ENCODE measurements around the gene PHTF2. TPM values are rescaled to one million over a fixed set of nuclear protein-coding genes. Genes with fewer than 3 reads are reported as not detected.

The PHTF2 gene
- total and polyA plus RNA-seq, 12 donors = 4.3 to 24.3 (median 9.9) TPM

- TF ChIP-seq, protein P1, sequence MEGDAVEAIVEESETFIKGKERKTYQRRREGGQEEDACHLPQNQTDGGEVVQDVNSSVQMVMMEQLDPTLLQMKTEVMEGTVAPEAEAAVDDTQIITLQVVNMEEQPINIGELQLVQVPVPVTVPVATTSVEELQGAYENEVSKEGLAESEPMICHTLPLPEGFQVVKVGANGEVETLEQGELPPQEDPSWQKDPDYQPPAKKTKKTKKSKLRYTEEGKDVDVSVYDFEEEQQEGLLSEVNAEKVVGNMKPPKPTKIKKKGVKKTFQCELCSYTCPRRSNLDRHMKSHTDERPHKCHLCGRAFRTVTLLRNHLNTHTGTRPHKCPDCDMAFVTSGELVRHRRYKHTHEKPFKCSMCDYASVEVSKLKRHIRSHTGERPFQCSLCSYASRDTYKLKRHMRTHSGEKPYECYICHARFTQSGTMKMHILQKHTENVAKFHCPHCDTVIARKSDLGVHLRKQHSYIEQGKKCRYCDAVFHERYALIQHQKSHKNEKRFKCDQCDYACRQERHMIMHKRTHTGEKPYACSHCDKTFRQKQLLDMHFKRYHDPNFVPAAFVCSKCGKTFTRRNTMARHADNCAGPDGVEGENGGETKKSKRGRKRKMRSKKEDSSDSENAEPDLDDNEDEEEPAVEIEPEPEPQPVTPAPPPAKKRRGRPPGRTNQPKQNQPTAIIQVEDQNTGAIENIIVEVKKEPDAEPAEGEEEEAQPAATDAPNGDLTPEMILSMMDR (IDR thresholded peaks at IDR 0.05) = no peak
- TF ChIP-seq POLR2A (IDR thresholded peaks at IDR 0.05) = peak in 1 of 2 donors; percentile 10
- peak overlapping the region; percentile 41 to 100 (median 58) for H3K4me3 ChIP-seq
- no peaks in the 10 kb centered on the region for H3K36me3 ChIP-seq (replicated peaks in 1 of 2)
- intact Hi-C loops (cut with DNase I) = no loop called here
- peaks cover 11 to 21% of the 10 kb centered on the region in 2 donors for H3K4me1 ChIP-seq (replicated peaks in 1 of 2)
- H3K9me3 ChIP-seq (replicated peaks in 1 of 3) = no peaks in the 10 kb centered on the region
- peak in 2 of 7 donors; percentile 37 to 47 for DNase-seq
- peak overlapping the region in 4 of 5 donors; percentile 70 to 94 (median 86) for H3K27ac ChIP-seq
- no peaks in the 10 kb centered on the region for H3K27me3 ChIP-seq
- WGBS, 4 donors = 0 to 3% (median 1%) methylated on average over 11 to 35 of the region's 35 CpGs
These were observed 709 bp upstream of the PHTF2 start for GRCh38 chr7:77797734-77798393.

DNA sequence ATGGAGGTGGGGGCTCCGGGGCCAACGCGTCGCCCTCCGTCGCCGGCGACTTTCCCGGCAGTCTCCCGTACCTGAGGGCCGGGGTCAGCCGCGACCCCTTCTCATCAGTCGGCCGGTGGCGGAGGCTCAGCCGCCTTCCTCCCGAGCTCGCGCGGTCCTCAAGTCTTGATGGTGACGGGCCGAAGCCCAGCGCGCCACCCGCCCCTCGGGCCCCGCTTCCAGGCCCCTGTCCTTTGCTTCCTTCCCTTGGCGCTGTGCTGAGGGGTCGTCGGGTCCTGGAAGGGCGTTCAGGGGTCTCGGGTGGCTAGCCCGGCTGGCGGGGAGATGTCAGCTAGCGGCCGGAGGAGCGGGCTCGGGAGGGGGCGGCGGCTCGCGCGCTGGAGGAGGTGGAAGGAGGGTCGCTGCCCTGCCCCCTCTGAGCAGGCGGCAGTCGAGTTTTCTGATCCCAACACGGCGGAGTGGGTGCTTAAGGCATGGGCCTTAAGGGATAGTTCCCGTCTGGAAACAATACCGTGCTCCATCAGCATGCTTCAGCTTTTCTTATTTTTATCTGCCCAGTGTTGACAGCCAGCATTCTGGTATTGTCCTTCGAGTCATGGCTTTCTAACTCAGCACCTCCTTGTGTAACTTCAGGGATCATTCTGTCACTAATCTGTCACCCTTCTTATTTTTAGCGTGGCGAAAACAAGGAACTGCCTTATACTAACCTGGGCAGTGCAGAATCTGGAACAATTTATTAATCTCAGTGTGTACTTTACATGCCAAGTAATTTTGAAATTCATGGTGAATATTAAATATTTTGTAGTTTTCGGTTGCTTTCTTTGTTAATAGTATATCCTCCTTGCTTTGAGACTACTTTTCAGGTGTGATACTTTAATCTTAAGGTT is 748 bp downstream of the PHTF2 start:
- H3K4me3 ChIP-seq = peak overlapping the region; percentile 27 to 92 (median 78)
- H3K27me3 ChIP-seq = no peaks in the 10 kb centered on the region
- DNase-seq = peak; percentile 21 to 61 (median 39)
- no peaks in the 10 kb centered on the region for H3K9me3 ChIP-seq (replicated peaks in 1 of 3)
- intact Hi-C loops (cut with DNase I) = no loop called here
- H3K27ac ChIP-seq = peak overlapping the region; percentile 43 to 89 (median 56)
- no peak for TF ChIP-seq POLR2A (IDR thresholded peaks at IDR 0.05)
- TF ChIP-seq, protein P1 (IDR thresholded peaks at IDR 0.05) = peak in 1 of 6 experiments; percentile 5
- H3K4me1 ChIP-seq (replicated peaks in 1 of 2) = peaks cover 11 to 21% of the 10 kb centered on the region in 2 donors
- H3K36me3 ChIP-seq (replicated peaks in 1 of 2) = no peaks in the 10 kb centered on the region
- 1 to 4% (median 2%) methylated on average over 13 to 55 of the region's 55 CpGs for WGBS, 4 donors

DNA sequence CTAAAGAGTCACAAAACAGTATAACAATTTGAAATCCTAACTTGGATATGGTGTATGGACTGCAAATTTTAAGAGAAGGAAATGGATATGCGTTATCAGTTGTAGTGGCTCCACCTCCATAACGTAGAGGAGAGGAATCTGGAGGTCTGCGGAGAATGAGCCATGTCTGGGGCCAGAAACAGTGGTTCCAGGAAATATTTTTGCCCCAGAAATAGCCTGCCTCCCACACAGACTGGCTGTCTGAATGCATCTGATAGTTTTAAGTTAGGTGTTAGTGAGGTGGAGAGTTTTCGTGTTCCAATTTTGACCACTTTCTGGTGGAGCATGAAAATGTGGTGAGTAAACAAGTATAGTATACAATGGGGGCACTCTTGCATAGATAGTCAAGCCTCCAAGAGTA is 1.6 kb downstream of the PHTF2 start:
- no peaks in the 10 kb centered on the region for H3K27me3 ChIP-seq
- H3K27ac ChIP-seq = no peak overlapping the region
- peaks cover 11 to 21% of the 10 kb centered on the region in 2 donors for H3K4me1 ChIP-seq (replicated peaks in 1 of 2)
- no peaks in the 10 kb centered on the region for H3K9me3 ChIP-seq (replicated peaks in 1 of 3)
- WGBS, 4 donors = 57 to 82% (median 65%) methylated on average over 4 of the region's 4 CpGs
- H3K36me3 ChIP-seq (replicated peaks in 1 of 2) = no peaks in the 10 kb centered on the region
- peak overlapping the region in 1 of 4 donors; percentile 74 for H3K4me3 ChIP-seq
- DNase-seq = no peak
- intact Hi-C loops (cut with DNase I) = no loop called here
- TF ChIP-seq, protein P1 (IDR thresholded peaks at IDR 0.05) = no peak
- TF ChIP-seq POLR2A (IDR thresholded peaks at IDR 0.05) = no peak

GRCh38 chr7:77800730-77801129 is 2.2 kb downstream of the PHTF2 start:
- Histone ChIP-seq H3K4me3 (no peak overlapping the region), H3K36me3 (replicated peaks in 1 of 2) (no peaks in the 10 kb centered on the region), H3K27ac (no peak overlapping the region), H3K27me3 (no peaks in the 10 kb centered on the region), H3K9me3 (replicated peaks in 1 of 3) (no peaks in the 10 kb centered on the region), H3K4me1 (replicated peaks in 1 of 2) (peaks cover 11 to 21% of the 10 kb centered on the region in 2 donors)
- DNase-seq = no peak
- 92 to 98% (median 94%) methylated on average over 2 of the region's 2 CpGs for WGBS, 4 donors
- intact Hi-C loops (cut with DNase I) = no loop called here
- TF ChIP-seq, protein P1 (IDR thresholded peaks at IDR 0.05) = no peak
- TF ChIP-seq POLR2A (IDR thresholded peaks at IDR 0.05) = no peak
